ENCODE results near the gene TEDDM1.

The TEDDM1 gene, protein sequence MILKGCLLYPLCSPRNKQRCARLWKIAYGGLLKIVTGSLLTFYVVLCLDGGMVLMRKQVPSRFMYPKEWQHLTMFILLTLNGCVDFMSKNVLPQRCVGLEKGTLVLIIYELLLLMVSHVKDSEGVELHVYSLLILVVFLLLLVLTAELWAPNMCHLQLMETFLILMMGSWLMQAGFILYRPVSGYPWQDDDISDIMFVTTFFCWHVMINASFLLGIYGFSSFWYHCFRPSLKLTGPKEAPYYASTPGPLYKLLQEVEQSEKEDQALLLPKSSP

DNA sequence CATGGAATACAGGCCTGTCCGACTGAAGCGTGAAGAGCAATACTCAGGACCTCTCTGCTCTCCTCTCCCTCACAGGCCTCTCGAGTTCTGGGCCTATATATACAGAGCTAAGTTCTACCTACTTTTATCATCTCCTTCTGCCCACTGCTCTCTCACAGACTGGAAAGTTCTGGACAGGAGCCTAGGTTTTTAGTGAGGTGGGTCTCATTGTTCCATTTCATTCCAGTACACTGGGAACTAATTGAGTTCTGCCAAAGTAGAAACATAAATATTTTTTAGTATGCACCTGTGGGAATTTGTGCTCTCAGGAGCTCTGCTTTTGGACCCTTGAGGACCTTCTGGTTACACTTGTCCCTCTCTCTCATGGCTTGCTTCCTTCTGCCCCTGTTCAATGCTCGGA, at the start of gene TEDDM1:
TEDDM1 (minus strand) TSS at position 101 of the 400 bp plus-strand sequence. CDS start 182 bp downstream, outside the sequence.
- TF ChIP-seq, protein P1, sequence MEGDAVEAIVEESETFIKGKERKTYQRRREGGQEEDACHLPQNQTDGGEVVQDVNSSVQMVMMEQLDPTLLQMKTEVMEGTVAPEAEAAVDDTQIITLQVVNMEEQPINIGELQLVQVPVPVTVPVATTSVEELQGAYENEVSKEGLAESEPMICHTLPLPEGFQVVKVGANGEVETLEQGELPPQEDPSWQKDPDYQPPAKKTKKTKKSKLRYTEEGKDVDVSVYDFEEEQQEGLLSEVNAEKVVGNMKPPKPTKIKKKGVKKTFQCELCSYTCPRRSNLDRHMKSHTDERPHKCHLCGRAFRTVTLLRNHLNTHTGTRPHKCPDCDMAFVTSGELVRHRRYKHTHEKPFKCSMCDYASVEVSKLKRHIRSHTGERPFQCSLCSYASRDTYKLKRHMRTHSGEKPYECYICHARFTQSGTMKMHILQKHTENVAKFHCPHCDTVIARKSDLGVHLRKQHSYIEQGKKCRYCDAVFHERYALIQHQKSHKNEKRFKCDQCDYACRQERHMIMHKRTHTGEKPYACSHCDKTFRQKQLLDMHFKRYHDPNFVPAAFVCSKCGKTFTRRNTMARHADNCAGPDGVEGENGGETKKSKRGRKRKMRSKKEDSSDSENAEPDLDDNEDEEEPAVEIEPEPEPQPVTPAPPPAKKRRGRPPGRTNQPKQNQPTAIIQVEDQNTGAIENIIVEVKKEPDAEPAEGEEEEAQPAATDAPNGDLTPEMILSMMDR (IDR thresholded peaks at IDR 0.05) = no peak

DNA sequence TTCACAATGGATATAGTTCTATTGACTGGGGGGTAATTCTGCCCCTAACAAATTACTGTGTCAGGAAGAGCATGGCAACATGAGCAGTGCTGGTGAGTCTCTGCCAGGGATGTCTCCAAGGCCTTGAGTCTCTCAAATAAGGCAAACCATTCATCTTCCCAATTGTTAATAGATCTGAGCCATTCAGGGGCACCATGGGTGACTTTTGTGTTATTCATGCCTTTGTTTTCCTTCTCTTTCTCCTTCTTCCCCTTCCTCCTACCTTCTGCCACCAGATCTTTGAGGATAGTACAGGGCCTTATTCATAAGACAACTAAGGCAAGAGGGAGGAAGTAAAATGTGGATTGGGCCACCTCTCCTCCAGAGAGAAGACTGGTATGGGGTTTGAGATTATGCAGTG, 49.6 kb upstream of the TEDDM1 start, which contains the start of gene RGSL1:
RGSL1 (plus strand) TSS at position 60 of the 400 bp plus-strand sequence; CDS start at position 80, 20 bp downstream.
- TF ChIP-seq, protein P1 (IDR thresholded peaks at IDR 0.05) = no peak

DNA sequence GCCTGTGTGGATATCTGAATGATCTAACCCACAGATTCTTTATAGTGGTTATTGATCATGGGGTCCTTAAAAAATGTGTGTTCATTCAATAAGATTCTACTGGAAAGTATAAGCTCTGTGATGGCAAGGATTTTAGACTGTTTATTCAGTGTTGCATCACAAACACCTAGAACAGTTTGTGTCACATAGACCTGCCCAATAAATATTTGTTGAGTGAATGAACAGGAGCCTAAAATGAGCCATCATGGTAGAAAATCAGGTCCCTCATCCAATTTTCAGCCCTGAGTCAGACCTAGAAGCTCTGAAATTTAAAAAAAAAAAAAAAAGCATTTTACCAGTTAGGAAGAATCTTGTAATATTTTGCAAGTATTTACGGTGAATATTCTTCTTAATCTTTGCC, 47.2 kb upstream of the TEDDM1 start:
- TF ChIP-seq, protein P1 (IDR thresholded peaks at IDR 0.05) = no peak

DNA sequence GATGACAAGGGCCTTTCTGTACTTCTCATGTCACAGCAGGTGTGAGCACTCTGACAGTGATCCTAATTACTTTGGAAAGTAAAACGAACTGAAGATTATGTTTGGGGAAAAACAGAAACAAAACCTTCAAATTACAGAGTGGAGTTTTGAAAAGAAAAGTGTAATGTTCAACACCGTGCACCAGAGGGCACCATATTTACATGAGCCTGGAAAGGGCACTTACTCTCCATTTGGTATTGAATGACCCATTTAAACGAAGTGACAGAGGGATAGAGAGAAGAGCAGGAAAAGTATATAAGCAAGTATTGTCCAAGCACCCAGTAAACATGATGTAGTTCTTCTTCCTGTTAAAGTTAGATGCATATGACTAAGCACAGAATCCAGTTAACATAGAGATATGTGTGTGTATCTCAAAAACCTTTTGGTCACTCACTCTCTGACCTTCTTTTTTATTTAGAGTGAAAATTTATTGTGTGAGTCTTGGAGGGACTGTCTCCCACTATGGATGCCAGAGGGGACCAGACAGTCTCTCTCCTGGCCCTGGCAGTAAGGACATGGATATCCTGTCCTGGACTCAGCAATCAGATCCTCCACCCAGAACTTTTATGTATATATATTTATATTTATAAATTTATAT, 45.7 kb upstream of the TEDDM1 start:
- TF ChIP-seq, protein P1 (IDR thresholded peaks at IDR 0.05) = peak; percentile 89

DNA sequence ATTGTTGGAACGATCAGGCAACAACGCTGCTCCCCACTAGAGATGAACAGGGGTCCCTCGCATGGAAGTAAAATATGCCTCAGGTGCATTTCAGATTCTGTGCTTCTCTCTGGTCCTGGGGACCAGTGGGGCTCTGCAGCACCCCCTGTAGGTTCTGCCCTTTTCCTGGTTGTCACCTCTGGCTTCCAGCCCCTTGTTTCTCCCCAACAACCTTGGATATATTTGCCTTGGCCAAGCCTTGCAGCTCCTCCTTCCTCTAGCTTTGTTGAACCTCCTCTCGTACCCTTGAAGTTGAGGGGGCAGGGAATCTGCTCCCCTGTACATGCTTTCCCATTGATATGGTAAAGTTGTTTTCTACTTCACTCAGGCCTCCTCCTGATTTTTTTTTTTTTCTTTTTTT, 44.0 kb upstream of the TEDDM1 start:
- TF ChIP-seq, protein P1 (IDR thresholded peaks at IDR 0.05) = no peak

DNA sequence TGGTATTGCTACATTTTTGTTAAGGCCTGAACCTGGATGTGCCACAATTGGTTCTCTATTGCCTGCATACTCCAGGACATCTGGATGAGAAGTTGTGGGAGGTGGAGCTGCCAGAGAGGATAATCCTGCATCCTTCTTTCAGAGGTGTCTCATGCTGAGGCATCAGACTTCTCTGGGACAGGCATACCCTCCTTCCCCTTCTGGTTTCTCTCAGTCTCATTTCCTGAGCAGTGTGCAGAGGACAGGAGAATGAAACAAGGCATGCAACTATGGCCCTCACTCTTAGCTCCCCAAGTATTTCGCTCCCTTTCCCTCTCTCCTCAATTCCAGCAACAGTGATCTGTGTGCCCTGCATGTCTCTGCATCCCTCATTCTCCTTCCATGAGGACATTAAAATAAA, 41.9 kb upstream of the TEDDM1 start:
- TF ChIP-seq, protein P1 (IDR thresholded peaks at IDR 0.05) = no peak

DNA sequence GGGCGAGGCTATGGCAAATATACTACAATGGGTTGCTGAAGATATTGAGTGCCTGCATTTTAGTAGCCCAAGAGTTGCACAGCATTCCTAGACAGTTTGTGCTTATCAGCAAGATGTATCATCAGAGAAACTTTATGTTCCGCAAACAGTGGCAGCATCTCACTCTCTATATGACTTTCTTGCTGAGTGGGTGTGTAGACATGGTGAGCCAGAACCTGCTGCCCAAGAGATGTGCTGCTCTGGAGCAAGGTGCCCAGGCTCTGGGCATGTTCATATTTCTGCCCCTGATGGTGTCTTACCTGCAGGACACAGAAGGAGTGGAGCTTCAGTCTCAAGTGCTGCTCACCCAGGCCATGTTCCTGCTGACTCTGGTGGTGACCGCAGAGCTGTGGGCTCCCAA, 41.3 kb upstream of the TEDDM1 start:
- TF ChIP-seq, protein P1 (IDR thresholded peaks at IDR 0.05) = no peak

All from LNCAP (cell line).